CD14-positive monocyte (primary cell): Measurements from ENCODE around the gene ACVR1B. TPM values are rescaled to one million over a fixed set of nuclear protein-coding genes. Genes with fewer than 3 reads are reported as not detected.

Source experiments
- DNase-seq, 3 donors: peaks; one replicate each; pipeline ENCODE4 v3.0.0-alpha.2; 2011 to 2022
- H2AFZ ChIP-seq: 2 replicates; pipeline ENCODE4 v1.6.0; 2012; ENCODE audit warnings: mild to moderate bottlenecking, low read depth, low read length, inconsistent platforms; ENCODE audit not compliant: insufficient read depth, poor library complexity, severe bottlenecking
- H3K27ac ChIP-seq, 2 donors: 1 replicate in 1 of 2; 2 replicates in 1 of 2; pipeline ENCODE4 v1.5.1; 2012 to 2013; ENCODE audit warnings: low read length in 2 of 2, control low read depth in 1 of 2, inconsistent platforms in 1 of 2, low read depth in 1 of 2, mild to moderate bottlenecking in 1 of 2
- H3K27me3 ChIP-seq, 2 donors: one replicate each; pipeline versions ENCODE4 v1.6.0 to v1.6.1; 2011 to 2013; ENCODE audit warnings: low read length in 2 of 2; ENCODE audit not compliant: control insufficient read depth in 2 of 2, insufficient read depth in 2 of 2
- H3K36me3 ChIP-seq, 2 donors: replicated peaks in 1 of 2; 1 replicate in 1 of 2; 2 replicates in 1 of 2; pipeline versions ENCODE4 v1.5.1 to v1.6.1; 2012 to 2013; ENCODE audit warnings: low read length in 2 of 2, control low read depth in 1 of 2, inconsistent platforms in 1 of 2, mild to moderate bottlenecking in 1 of 2; ENCODE audit not compliant: insufficient read depth in 2 of 2, control insufficient read depth in 1 of 2
- H3K4me1 ChIP-seq, 2 donors: 1 replicate in 1 of 2; 2 replicates in 1 of 2; pipeline versions ENCODE4 v1.5.1 to v1.6.1; 2012 to 2013; ENCODE audit warnings: low read length in 2 of 2, control low read depth in 1 of 2, inconsistent platforms in 1 of 2, mild to moderate bottlenecking in 1 of 2, moderate library complexity in 1 of 2; ENCODE audit not compliant: insufficient read depth in 2 of 2, control insufficient read depth in 1 of 2
- H3K4me2 ChIP-seq: replicated peaks from 2 replicates; pipeline ENCODE3; 2012; ENCODE audit warnings: low read length, moderate library complexity, mild to moderate bottlenecking; ENCODE audit not compliant: poor library complexity, severe bottlenecking; ENCODE audit errors: extremely low read depth
- H3K4me3 ChIP-seq, 3 experiments: fragments of 200-600 bp in 1 of 3; sonication (generic) in 1 of 3; replicated peaks in 1 of 3; 1 replicate in 2 of 3; 2 replicates in 1 of 3; pipeline ENCODE4 v1.5.1; 2011 to 2013; ENCODE audit warnings: low read length in 3 of 3, mild to moderate bottlenecking in 3 of 3, control low read depth in 2 of 3, low read depth in 2 of 3, inconsistent platforms in 1 of 3, moderate library complexity in 1 of 3
- H3K79me2 ChIP-seq: 2 replicates; pipeline ENCODE4 v1.6.0; 2012; ENCODE audit warnings: mild to moderate bottlenecking, control low read depth, inconsistent platforms, low read length, moderate library complexity; ENCODE audit not compliant: insufficient read depth
- H3K9ac ChIP-seq: 2 replicates; pipeline ENCODE4 v1.6.0; 2017; ENCODE audit warnings: low read length, mild to moderate bottlenecking; ENCODE audit not compliant: insufficient read depth, poor library complexity, severe bottlenecking
- H3K9me3 ChIP-seq, 2 donors: replicated peaks in 1 of 2; 1 replicate in 1 of 2; 2 replicates in 1 of 2; pipeline versions ENCODE4 v1.5.1 to v1.6.1; 2012 to 2013; ENCODE audit warnings: low read length in 2 of 2, control low read depth in 1 of 2; ENCODE audit not compliant: control insufficient read depth in 1 of 2, insufficient read depth in 1 of 2
- H4K20me1 ChIP-seq: 2 replicates; pipeline ENCODE4 v1.6.0; 2012; ENCODE audit warnings: mild to moderate bottlenecking, low read length, control low read depth, moderate library complexity; ENCODE audit not compliant: insufficient read depth
- H3K27ac Mint-ChIP-seq, 7 donors: one replicate each; pipeline ENCODE4 v1.8.0; 2020; ENCODE audit warnings: mild to moderate bottlenecking in 7 of 7, mixed read lengths in 7 of 7, moderate library complexity in 6 of 7, inconsistent platforms in 2 of 7
- H3K27me3 Mint-ChIP-seq, 3 donors: one replicate each; pipeline ENCODE4 v1.8.0; 2021 to 2022; ENCODE audit warnings: low read depth in 3 of 3, mild to moderate bottlenecking in 3 of 3, mixed read lengths in 3 of 3, moderate library complexity in 3 of 3, inconsistent platforms in 1 of 3
- H3K36me3 Mint-ChIP-seq, 2 donors: one replicate each; pipeline ENCODE4 v1.8.0; 2020; ENCODE audit warnings: mixed read lengths in 2 of 2, inconsistent platforms in 1 of 2, mild to moderate bottlenecking in 1 of 2
- H3K4me1 Mint-ChIP-seq: one replicate; pipeline ENCODE4 v1.8.0; 2020; ENCODE audit warnings: mild to moderate bottlenecking, mixed read lengths
- H3K4me3 Mint-ChIP-seq, 2 donors: one replicate each; pipeline ENCODE4 v1.8.0; 2020; ENCODE audit warnings: mild to moderate bottlenecking in 2 of 2, mixed read lengths in 2 of 2, moderate library complexity in 1 of 2
- H3K9me3 Mint-ChIP-seq, 7 donors: one replicate each; pipeline ENCODE4 v1.8.0; 2020 to 2022; ENCODE audit warnings: mixed read lengths in 7 of 7, mild to moderate bottlenecking in 6 of 7, moderate library complexity in 6 of 7, inconsistent platforms in 2 of 7
- WGBS: methylation state at CpG from one replicate; pipeline ENCODE4 v1.1.5; 2013; ENCODE audit warnings: missing lambda C conversion rate; ENCODE audit not compliant: insufficient coverage; 5-methylcytosine and 5-hydroxymethylcytosine counted together
- intact Hi-C, 2 donors: fragments of 100-400 bp; cut with micrococcal nuclease; formaldehyde crosslinking; loops; one replicate each; pipeline versions ENCODE4 v1.15.0 to v1.15.1; 2023
- polyA plus RNA-seq, 3 donors: library from polyadenylated mRNA; depleted of rRNA in 1 of 3; unstranded in 2 of 3; stranded (reverse) in 1 of 3; fragments of 300-500 nt in 2 of 3; fragments of >200 nt in 1 of 3; fragmentation: Illumina TruSeq in 2 of 3; gene quantifications; 1 replicate in 2 of 3; 2 replicates in 1 of 3; pipeline ENCODE4 v1.2.3, GENCODE V29; 2012 to 2021
- TF ChIP-seq, protein P1 (sequence below): fragments of 200-600 bp; IDR thresholded peaks from one replicate; pipeline ENCODE4 v1.8.0; 2022; ENCODE audit warnings: antibody characterized with exemption, mild to moderate bottlenecking

The ACVR1B gene
- polyA plus RNA-seq, 3 donors = 1.8 to 18.5 (median 3.9) TPM

DNA sequence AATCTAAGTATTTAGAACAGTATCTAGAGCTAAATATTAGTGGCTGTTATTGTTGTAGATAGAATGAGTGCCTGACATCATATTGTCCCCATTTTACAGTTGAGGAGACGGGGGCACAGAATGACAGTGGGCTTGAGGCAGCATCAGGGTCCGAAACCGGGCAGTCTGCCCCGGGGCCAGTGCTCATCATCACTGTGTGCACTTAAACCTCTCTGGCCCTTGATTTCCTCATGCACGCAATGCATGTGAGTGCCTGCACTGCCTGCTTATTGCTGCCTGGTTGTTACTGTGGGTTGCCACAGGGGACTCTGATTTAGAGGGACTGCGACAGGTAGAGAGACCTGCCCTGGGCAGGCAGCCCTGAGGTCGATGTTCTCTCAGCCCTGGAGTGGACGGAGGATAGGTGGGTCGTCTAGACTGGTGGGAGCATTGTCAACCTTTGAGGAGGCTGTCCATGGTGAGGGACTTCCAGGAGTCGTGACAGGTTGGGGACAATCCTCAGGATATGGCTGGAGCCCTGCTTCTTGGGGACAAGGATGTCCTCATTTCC lies 34.4 kb upstream of the ACVR1B start:
- Histone ChIP-seq H3K27me3 (no peaks in the 10 kb centered on the region), H4K20me1 (no peaks in the 10 kb centered on the region), H3K79me2 (peaks cover 5% of the 10 kb centered on the region), H2AFZ (no peak overlapping the region), H3K36me3 (peaks cover 0 to 28% of the 10 kb centered on the region in 2 donors), H3K27ac (no peak overlapping the region), H3K9me3 (no peaks in the 10 kb centered on the region), H3K4me3 (no peak overlapping the region), H3K9ac (no peak overlapping the region), H3K4me1 (peaks cover 20 to 25% of the 10 kb centered on the region in 2 donors), H3K4me2 (no peak overlapping the region)
- Mint-ChIP-seq H3K9me3 (no peaks in the 10 kb centered on the region), H3K27ac (no peak overlapping the region), H3K27me3 (peaks cover 1 to 9% (median 4%) of the 10 kb centered on the region in 3 donors), H3K36me3 (peaks cover 16 to 44% of the 10 kb centered on the region in 2 donors), H3K4me1 (peaks cover 20% of the 10 kb centered on the region), H3K4me3 (no peak overlapping the region)
- intact Hi-C loops = no loop called here
- TF ChIP-seq, protein P1, sequence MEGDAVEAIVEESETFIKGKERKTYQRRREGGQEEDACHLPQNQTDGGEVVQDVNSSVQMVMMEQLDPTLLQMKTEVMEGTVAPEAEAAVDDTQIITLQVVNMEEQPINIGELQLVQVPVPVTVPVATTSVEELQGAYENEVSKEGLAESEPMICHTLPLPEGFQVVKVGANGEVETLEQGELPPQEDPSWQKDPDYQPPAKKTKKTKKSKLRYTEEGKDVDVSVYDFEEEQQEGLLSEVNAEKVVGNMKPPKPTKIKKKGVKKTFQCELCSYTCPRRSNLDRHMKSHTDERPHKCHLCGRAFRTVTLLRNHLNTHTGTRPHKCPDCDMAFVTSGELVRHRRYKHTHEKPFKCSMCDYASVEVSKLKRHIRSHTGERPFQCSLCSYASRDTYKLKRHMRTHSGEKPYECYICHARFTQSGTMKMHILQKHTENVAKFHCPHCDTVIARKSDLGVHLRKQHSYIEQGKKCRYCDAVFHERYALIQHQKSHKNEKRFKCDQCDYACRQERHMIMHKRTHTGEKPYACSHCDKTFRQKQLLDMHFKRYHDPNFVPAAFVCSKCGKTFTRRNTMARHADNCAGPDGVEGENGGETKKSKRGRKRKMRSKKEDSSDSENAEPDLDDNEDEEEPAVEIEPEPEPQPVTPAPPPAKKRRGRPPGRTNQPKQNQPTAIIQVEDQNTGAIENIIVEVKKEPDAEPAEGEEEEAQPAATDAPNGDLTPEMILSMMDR = no peak
- WGBS = 95% methylated on average over 10 of the region's 10 CpGs
- no peak for DNase-seq

DNA sequence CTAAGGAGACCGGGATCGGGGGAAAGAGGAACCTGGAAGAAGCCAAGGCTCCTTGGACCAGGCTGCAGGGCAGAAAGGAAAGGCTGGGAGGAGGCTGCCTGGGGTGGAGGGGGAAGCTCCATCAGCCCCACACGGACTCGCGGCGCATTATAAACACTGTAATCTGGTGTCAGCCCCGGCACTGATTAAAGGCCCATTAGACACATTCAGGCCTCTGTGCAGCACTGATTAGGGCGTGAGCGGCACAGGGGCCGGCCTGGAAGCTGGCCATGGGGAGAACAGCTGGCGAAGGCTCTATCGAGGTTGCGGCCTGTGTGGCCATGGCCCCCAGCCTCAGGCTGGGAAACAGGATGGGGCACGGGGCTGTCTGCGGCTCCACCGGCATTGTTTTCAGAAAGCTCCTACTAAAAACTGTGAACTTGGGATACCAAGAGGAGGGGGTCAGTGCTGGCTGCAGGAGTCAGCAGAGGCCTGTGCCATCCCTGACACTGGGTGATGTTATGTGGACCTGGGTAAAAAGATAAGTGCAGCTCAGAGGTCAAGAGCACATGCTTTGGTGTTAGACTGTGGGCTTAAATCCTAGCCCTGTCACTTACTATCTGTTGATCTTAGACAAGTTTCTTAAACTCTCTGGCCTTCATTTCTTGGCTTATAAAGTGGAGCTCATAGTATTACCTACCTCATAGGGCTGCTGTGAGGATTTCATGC lies 33.6 kb upstream of the ACVR1B start:
- Histone ChIP-seq H3K4me1 (peaks cover 20 to 25% of the 10 kb centered on the region in 2 donors), H3K36me3 (peaks cover 0 to 28% of the 10 kb centered on the region in 2 donors)
- H3K9me3 Mint-ChIP-seq = peaks cover 0 to 3% (median 0%) of the 10 kb centered on the region in 7 donors

More for the DNA sequence above, 33.6 kb upstream of the ACVR1B start:
- Histone ChIP-seq H3K79me2 (peaks cover 5% of the 10 kb centered on the region), H3K4me3 (no peak overlapping the region), H3K27me3 (no peaks in the 10 kb centered on the region), H3K27ac (no peak overlapping the region), H2AFZ (no peak overlapping the region), H3K9ac (no peak overlapping the region), H4K20me1 (no peaks in the 10 kb centered on the region), H3K9me3 (no peaks in the 10 kb centered on the region), H3K4me2 (no peak overlapping the region)
- Mint-ChIP-seq H3K4me1 (peaks cover 20% of the 10 kb centered on the region), H3K27ac (peak overlapping the region in 2 of 7 donors; percentile 11 to 53), H3K36me3 (peaks cover 16 to 44% of the 10 kb centered on the region in 2 donors), H3K4me3 (no peak overlapping the region), H3K27me3 (peaks cover 1 to 9% (median 4%) of the 10 kb centered on the region in 3 donors)
- WGBS = 83% methylated on average over 16 of the region's 16 CpGs
- DNase-seq = no peak
- intact Hi-C loops = no loop called here
- TF ChIP-seq, protein P1 = no peak
